ENCODE data around the gene DCC.

DCC gene

GRCh38 chr18:53560546-53560945 is 1220.5 kb downstream of the DCC start:
- no peaks in the 10 kb centered on the region for H3K36me3 ChIP-seq (ENCODE audit: control insufficient read depth, insufficient read depth, low read length)
- no peak for TF ChIP-seq CTCF (IDR thresholded peaks at IDR 0.05; ENCODE audit: insufficient read depth, low read length, poor library complexity, severe bottlenecking)
- no peak for DNase-seq (ENCODE audit: extremely low read depth, insufficient read length)
- no peaks in the 10 kb centered on the region for H3K27me3 ChIP-seq (replicated peaks; ENCODE audit: control insufficient read depth, insufficient read depth, low read length)
- no peak overlapping the region for H3K4me3 ChIP-seq (replicated peaks; ENCODE audit: low read depth, low read length)

GRCh38 chr18:53566626-53567025 is 1226.6 kb downstream of the DCC start:
- no peak overlapping the region for H3K4me3 ChIP-seq (replicated peaks; ENCODE audit: low read depth, low read length)
- no peaks in the 10 kb centered on the region for H3K36me3 ChIP-seq (ENCODE audit: control insufficient read depth, insufficient read depth, low read length)
- no peak for TF ChIP-seq CTCF (IDR thresholded peaks at IDR 0.05; ENCODE audit: insufficient read depth, low read length, poor library complexity, severe bottlenecking)
- no peaks in the 10 kb centered on the region; the same call in 1 of the 2 replicates for H3K27me3 ChIP-seq (replicated peaks; ENCODE audit: control insufficient read depth, insufficient read depth, low read length)
- DNase-seq (ENCODE audit: extremely low read depth, insufficient read length): no peak

GRCh38 chr18:53567929-53568574 is 1228.1 kb downstream of the DCC start:
- peak; percentile 5 for DNase-seq (ENCODE audit: extremely low read depth, insufficient read length)
- Histone ChIP-seq H3K4me3 (replicated peaks; ENCODE audit: low read depth, low read length) (no peak overlapping the region), H3K36me3 (ENCODE audit: control insufficient read depth, insufficient read depth, low read length) (no peaks in the 10 kb centered on the region), H3K27me3 (replicated peaks; ENCODE audit: control insufficient read depth, insufficient read depth, low read length) (no peaks in the 10 kb centered on the region; the same call in 1 of the 2 replicates)
- peak; percentile 51 for TF ChIP-seq CTCF (IDR thresholded peaks at IDR 0.05; ENCODE audit: insufficient read depth, low read length, poor library complexity, severe bottlenecking)

All from GM06990 (cell line).